Karpas-422 (cell line): Measurements from ENCODE around the gene PPP2R5D. TPM values are rescaled to one million over a fixed set of nuclear protein-coding genes. Genes with fewer than 3 reads are reported as not detected.

Experiments used
- DNase-seq: peaks from one replicate; pipeline ENCODE4 v3.0.0-alpha.2; 2015
- H2AFZ ChIP-seq: fragments of 200-600 bp; sonication (generic); 2 replicates; pipeline ENCODE4 v1.6.1; 2014; ENCODE audit warnings: antibody characterized with exemption, low read length, mixed read lengths
- H3K27ac ChIP-seq: fragments of 200-600 bp; sonication (generic); 2 replicates; pipeline ENCODE4 v1.5.1; 2014; ENCODE audit warnings: mild to moderate bottlenecking, low read length, moderate library complexity
- H3K27me3 ChIP-seq: fragments of 200-600 bp; sonication (generic); 2 replicates; pipeline ENCODE4 v1.6.1; 2014; ENCODE audit warnings: low read length, mixed read lengths
- H3K36me3 ChIP-seq: fragments of 200-600 bp; sonication (generic); 2 replicates; pipeline ENCODE4 v1.6.1; 2014; ENCODE audit warnings: low read length, mixed read lengths; ENCODE audit not compliant: insufficient read depth
- H3K4me1 ChIP-seq: fragments of 200-600 bp; sonication (generic); 2 replicates; pipeline ENCODE4 v1.6.1; 2014; ENCODE audit warnings: mild to moderate bottlenecking, low read length, mixed read lengths
- H3K4me2 ChIP-seq: fragments of 200-600 bp; sonication (generic); 2 replicates; pipeline ENCODE4 v1.6.1; 2014; ENCODE audit warnings: low read length, low read depth, mild to moderate bottlenecking; ENCODE audit not compliant: poor library complexity, severe bottlenecking
- H3K4me3 ChIP-seq: fragments of 200-600 bp; sonication (generic); 2 replicates; pipeline ENCODE4 v1.5.1; 2014; ENCODE audit warnings: mild to moderate bottlenecking, antibody characterized with exemption, low read length, mixed read lengths
- H3K79me2 ChIP-seq: fragments of 200-600 bp; sonication (generic); 2 replicates; pipeline ENCODE4 v1.6.1; 2014; ENCODE audit warnings: mild to moderate bottlenecking, low read length, mixed read lengths
- H3K9ac ChIP-seq: fragments of 200-600 bp; sonication (generic); 2 replicates; pipeline ENCODE4 v1.6.0; 2014; ENCODE audit warnings: low read length
- H3K9me2 ChIP-seq: fragments of 200-600 bp; sonication (generic), shearing (Covaris generic); replicated peaks from 2 replicates; pipeline ENCODE4 v1.6.0; 2014; ENCODE audit warnings: mild to moderate bottlenecking, low read length, moderate library complexity; ENCODE audit not compliant: insufficient read depth
- H3K9me3 ChIP-seq: fragments of 300-700, 200-600 bp; sonication (generic); 2 replicates; pipeline ENCODE4 v1.6.1; 2014; ENCODE audit warnings: low read length, mixed read lengths
- H4K20me1 ChIP-seq: fragments of 200-600 bp; sonication (generic); 2 replicates; pipeline ENCODE4 v1.6.1; 2014; ENCODE audit warnings: mild to moderate bottlenecking, antibody characterized with exemption, low read length, low read depth; ENCODE audit not compliant: insufficient read depth
- total RNA-seq: library from RNA; depleted of rRNA; stranded (reverse); fragments of >200 nt; shearing (Covaris generic); gene quantifications from 2 replicates; pipeline ENCODE4 v1.2.3, GENCODE V29; 2014; ENCODE audit warnings: low replicate concordance

Gene PPP2R5D
- total RNA-seq, 1 experiment from 2014 or later: 34.8 TPM

DNA sequence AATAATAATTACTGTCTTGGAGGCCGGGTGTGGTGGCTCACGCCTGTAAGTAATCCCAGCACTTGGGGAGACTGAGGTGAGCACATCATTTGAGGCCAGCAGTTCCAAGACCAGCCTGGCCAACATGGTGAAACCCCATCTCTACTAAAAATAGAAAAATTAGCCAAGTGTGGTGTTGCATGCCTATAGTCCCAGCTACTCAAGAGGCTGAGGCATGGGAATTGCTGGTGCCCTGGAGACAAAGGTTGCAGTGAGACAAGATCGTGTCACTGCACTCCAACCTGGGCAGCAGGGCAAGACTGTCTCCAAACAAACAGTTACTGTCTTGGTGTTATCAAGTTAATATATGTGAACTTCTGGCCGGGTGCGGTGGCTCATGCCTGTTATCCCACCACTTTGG lies 42.0 kb downstream of the PPP2R5D start:
- Histone ChIP-seq H3K27me3 (no peaks in the 10 kb centered on the region), H3K36me3 (peaks cover 46% of the 10 kb centered on the region), H3K9me3 (no peaks in the 10 kb centered on the region)

DNA sequence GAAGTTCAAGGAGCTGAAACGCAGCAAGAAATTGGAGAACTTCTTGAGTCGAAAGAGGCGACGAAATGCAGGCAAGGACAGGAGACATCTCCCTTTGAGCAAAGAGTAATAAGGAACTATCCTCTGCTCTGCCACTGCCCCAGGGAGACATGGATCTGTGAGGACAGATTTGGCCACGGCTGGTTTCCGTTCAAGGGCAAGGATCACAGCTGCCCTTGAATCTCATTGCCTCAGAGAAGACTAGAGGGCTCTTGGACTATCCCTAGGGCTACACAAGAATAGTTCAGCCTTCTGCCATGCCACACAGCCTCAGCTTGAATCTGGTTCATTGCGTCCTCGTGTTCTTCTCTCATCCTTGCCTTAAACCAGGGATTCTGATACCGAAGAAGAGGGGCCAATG lies 44.8 kb downstream of the PPP2R5D start:
- Histone ChIP-seq H3K9me2 (no peaks in the 10 kb centered on the region), H3K4me2 (no peak overlapping the region), H3K4me1 (no peaks in the 10 kb centered on the region), H3K9me3 (no peaks in the 10 kb centered on the region), H3K9ac (no peak overlapping the region), H3K27me3 (no peaks in the 10 kb centered on the region), H3K4me3 (no peak overlapping the region), H3K27ac (no peak overlapping the region), H3K36me3 (peaks cover 51% of the 10 kb centered on the region), H4K20me1 (peaks cover under 1% of the 10 kb centered on the region; the same call in 1 of the 2 replicates), H2AFZ (no peak overlapping the region), H3K79me2 (peaks cover 9% of the 10 kb centered on the region; the same call in 1 of the 2 replicates)
- no peak for DNase-seq

More for the DNA sequence above, 42.0 kb downstream of the PPP2R5D start:
- no peak overlapping the region for H3K4me2 ChIP-seq
- H2AFZ ChIP-seq: no peak overlapping the region
- DNase-seq: no peak
- H3K4me1 ChIP-seq: peaks cover 12% of the 10 kb centered on the region
- peaks cover 6% of the 10 kb centered on the region; the same call in 1 of the 2 replicates for H4K20me1 ChIP-seq
- no peaks in the 10 kb centered on the region for H3K9me2 ChIP-seq
- H3K9ac ChIP-seq: no peak overlapping the region
- no peak overlapping the region for H3K4me3 ChIP-seq
- H3K79me2 ChIP-seq: peaks cover 34% of the 10 kb centered on the region
- H3K27ac ChIP-seq: no peak overlapping the region

DNA sequence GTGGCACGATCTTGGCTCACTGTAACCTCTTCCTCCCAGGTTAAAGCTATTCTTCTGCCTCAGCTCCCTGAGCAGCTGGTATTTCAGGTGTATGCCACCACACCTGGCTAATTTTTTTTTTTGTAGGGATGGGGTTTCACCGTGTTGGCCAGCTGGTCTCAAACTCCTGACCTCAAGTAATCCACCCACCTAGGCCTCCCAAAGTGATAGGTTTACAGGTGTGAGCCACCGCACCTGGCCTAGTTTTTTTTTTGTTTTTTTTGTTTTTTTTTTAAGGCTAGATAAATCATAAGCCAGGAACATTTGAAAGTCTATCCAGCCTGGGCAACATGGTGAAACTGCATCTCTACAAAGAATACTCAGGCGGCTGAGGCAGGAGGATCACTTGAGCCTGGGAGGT lies 48.0 kb downstream of the PPP2R5D start:
- H3K4me1 ChIP-seq: no peaks in the 10 kb centered on the region
- no peaks in the 10 kb centered on the region for H3K9me3 ChIP-seq
- H3K27ac ChIP-seq: no peak overlapping the region
- H3K9me2 ChIP-seq: no peaks in the 10 kb centered on the region
- no peak overlapping the region for H3K4me2 ChIP-seq
- H3K36me3 ChIP-seq: peaks cover 27% of the 10 kb centered on the region
- no peaks in the 10 kb centered on the region for H3K79me2 ChIP-seq
- H2AFZ ChIP-seq: no peak overlapping the region
- no peaks in the 10 kb centered on the region for H3K27me3 ChIP-seq
- H3K4me3 ChIP-seq: no peak overlapping the region
- no peaks in the 10 kb centered on the region for H4K20me1 ChIP-seq
- no peak for DNase-seq
- H3K9ac ChIP-seq: no peak overlapping the region

DNA sequence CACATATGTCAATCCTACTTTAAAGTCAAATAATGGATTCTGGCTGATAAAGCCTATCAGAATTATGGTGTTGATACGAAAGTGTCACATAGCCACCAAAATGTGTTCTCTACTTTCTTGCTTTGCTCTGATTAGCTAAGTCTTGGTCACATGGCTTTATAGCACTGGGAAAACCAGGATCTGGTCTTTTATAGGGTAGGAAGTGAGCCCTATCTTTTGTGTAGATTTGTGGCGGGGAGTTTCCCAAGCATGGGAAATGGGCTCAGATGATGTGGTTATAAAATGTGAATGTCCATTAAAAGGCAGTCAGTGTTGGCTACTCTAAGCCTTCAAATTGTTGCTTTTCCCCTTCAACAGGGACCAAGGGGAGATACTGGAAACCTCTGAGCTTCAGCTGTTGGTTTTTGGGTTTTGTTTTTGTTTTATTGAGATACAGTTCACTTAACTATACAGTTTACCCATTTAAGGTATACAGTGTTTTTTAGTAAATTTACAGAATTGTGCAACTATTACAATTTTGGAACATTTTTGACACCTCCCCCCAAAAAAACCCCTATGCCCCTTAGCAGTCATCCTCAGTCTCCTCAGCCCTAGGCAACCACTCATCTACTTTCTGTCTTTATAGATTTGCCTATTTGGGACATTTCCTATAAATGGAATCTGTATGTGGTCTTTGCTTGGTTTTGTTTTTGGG lies 49.3 kb downstream of the PPP2R5D start:
- no peak overlapping the region for H3K4me2 ChIP-seq
- no peak overlapping the region for H3K27ac ChIP-seq
- no peaks in the 10 kb centered on the region for H3K9me3 ChIP-seq
- H3K4me1 ChIP-seq: no peaks in the 10 kb centered on the region
- no peak overlapping the region for H3K4me3 ChIP-seq
- H3K9ac ChIP-seq: no peak overlapping the region
- no peaks in the 10 kb centered on the region for H3K79me2 ChIP-seq
- no peaks in the 10 kb centered on the region for H3K27me3 ChIP-seq
- DNase-seq: no peak
- no peaks in the 10 kb centered on the region for H3K9me2 ChIP-seq
- no peaks in the 10 kb centered on the region for H4K20me1 ChIP-seq
- no peak overlapping the region for H2AFZ ChIP-seq
- peaks cover 23% of the 10 kb centered on the region for H3K36me3 ChIP-seq

DNA sequence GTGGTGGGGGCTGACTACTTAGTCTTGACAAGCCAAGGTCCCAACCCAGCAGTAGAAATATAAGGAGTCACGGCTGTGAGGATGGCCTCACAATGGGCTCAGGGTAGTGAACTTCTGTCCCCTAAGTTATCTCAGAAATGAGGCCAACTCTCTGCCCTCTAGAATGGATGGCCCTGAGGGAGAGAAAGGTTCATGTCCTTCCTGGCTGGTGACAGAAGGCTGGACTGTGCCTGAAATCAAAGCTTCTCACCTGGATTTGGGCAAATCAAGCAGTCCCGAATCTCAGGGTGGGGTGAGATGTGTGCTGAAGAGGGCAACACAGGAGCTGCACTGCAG lies 49.8 kb downstream of the PPP2R5D start:
- Histone ChIP-seq H3K9me2 (no peaks in the 10 kb centered on the region), H3K79me2 (no peaks in the 10 kb centered on the region), H3K4me3 (no peak overlapping the region), H3K27ac (no peak overlapping the region), H2AFZ (no peak overlapping the region), H3K4me1 (no peaks in the 10 kb centered on the region), H4K20me1 (no peaks in the 10 kb centered on the region), H3K27me3 (no peaks in the 10 kb centered on the region), H3K9ac (no peak overlapping the region), H3K36me3 (peaks cover 18% of the 10 kb centered on the region), H3K4me2 (no peak overlapping the region), H3K9me3 (no peaks in the 10 kb centered on the region)
- DNase-seq: no peak

DNA sequence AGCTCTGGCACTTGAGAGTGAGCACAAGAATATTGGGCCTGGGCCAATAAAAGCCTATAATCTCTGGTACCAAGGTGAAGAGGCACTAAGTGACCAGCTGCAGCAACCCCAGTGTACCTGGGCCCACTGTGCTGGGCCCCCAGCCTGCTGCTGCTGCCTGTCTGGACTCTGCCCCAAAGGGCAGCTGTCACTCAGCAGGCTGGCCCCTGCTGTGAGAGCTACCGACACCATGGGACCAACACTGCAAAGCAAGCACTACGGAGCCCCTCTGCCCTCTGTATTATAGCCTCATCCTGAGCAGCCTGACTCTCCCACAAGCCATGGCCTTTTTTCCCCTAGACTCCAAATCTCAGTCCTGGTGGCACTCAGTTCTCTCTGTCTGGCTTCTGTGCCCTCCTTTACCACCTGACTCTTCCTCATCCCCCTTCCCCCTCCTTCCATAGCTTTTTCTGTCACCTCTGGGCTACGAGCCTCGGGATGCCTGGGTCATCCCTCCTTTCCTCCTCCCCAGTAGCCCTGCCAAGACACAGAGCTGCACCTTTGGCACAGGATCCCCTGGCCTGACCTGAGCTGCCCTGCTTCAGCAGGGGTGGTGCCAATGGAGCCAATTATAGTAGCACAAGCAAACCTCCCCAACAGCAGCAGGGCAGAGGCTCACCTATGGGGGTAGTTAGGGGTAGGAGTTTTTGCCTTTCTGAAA lies 51.3 kb downstream of the PPP2R5D start:
- no peaks in the 10 kb centered on the region for H3K9me3 ChIP-seq
- no peak overlapping the region for H3K9ac ChIP-seq
- peaks cover 8% of the 10 kb centered on the region; the same call in 1 of the 2 replicates for H3K36me3 ChIP-seq
- H3K4me2 ChIP-seq: no peak overlapping the region
- H3K27me3 ChIP-seq: no peaks in the 10 kb centered on the region
- H4K20me1 ChIP-seq: no peaks in the 10 kb centered on the region
- H3K79me2 ChIP-seq: no peaks in the 10 kb centered on the region
- H3K4me1 ChIP-seq: no peaks in the 10 kb centered on the region
- no peak for DNase-seq
- H3K4me3 ChIP-seq: no peak overlapping the region
- H3K27ac ChIP-seq: no peak overlapping the region
- no peaks in the 10 kb centered on the region for H3K9me2 ChIP-seq
- H2AFZ ChIP-seq: no peak overlapping the region

DNA sequence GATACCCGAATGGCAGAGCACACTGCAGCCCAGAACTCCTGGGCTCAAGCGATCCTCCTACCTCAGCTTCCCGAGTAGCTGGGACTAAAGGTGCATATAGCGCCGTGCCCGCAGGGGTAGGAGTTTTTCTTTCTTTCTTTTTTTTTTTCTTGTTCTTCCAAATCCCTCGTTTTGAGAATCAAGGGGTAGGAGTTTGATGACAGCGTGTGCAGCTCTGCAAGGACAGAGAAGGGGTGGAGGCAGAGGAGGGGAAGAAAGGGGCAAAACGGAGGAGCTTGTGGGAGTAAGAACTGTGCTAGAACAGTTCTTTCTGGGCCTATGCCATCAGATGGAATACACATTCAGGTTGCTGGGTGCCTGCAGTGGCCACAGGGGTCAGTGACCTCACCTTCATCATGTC lies 52.3 kb downstream of the PPP2R5D start:
- Histone ChIP-seq H3K4me3 (no peak overlapping the region), H3K9me2 (no peaks in the 10 kb centered on the region), H3K27me3 (no peaks in the 10 kb centered on the region), H4K20me1 (no peaks in the 10 kb centered on the region), H3K9ac (no peak overlapping the region), H3K4me1 (no peaks in the 10 kb centered on the region), H3K36me3 (peaks cover 8% of the 10 kb centered on the region; the same call in 1 of the 2 replicates), H3K27ac (no peak overlapping the region), H3K4me2 (no peak overlapping the region), H3K9me3 (no peaks in the 10 kb centered on the region), H2AFZ (no peak overlapping the region), H3K79me2 (no peaks in the 10 kb centered on the region)
- DNase-seq: no peak

DNA sequence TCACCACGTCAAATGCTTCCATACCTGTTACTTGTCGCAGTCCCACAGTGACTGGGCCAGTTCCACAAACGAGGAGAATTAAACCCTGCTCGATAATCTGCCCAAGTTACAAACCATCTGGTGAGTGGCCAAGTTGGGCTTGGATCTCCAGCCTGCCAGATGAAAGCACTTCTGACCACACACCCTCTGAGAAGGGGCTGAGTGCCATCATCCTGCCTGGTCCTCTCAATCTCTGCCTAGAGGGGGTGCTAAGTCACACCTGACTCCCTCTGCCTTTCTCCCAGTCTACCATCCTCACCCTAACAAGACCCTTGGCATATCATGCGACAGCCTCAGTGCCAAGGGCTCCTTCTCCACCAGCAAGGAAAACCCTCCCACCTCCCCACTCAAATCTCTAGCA lies 52.8 kb downstream of the PPP2R5D start:
- H4K20me1 ChIP-seq: no peaks in the 10 kb centered on the region

More for the DNA sequence above, 52.8 kb downstream of the PPP2R5D start:
- Histone ChIP-seq H3K4me2 (no peak overlapping the region), H3K36me3 (peaks cover 8% of the 10 kb centered on the region; the same call in 1 of the 2 replicates), H3K79me2 (no peaks in the 10 kb centered on the region), H3K4me3 (no peak overlapping the region), H3K4me1 (no peaks in the 10 kb centered on the region), H3K9me2 (no peaks in the 10 kb centered on the region), H3K9me3 (no peaks in the 10 kb centered on the region), H3K9ac (no peak overlapping the region), H2AFZ (no peak overlapping the region), H3K27ac (no peak overlapping the region), H3K27me3 (no peaks in the 10 kb centered on the region)
- DNase-seq: no peak
